ENCODE measurements around the gene OR52N4. TPM values are rescaled to one million over a fixed set of nuclear protein-coding genes. Genes with fewer than 3 reads are reported as not detected.

Gene OR52N4
- total RNA-seq, 3 donors from 2014 or later (not counting 1 experiment from before 2014, with no cell fraction given), result 1.2 to 2.1 (median 1.3) TPM

- ATAC-seq, result no peak
- Mint-ChIP-seq H3K9me3 (no peaks in the 10 kb centered on the region), H3K4me3 (no peak overlapping the region), H3K4me1 (peaks cover 6 to 8% of the 10 kb centered on the region in 2 donors), H3K27me3 (ENCODE audit: low read depth in 2 of 2) (peaks cover 20 to 24% of the 10 kb centered on the region in 2 donors), H3K27ac (no peak overlapping the region), H3K36me3 (no peaks in the 10 kb centered on the region)
- no peak overlapping the region for H3K4me3 ChIP-seq (ENCODE audit: low read length)
- peaks cover 2% of the 10 kb centered on the region for H3K27me3 ChIP-seq (ENCODE audit: control insufficient read depth, insufficient read depth, low read length)
- intact Hi-C loops (cut with micrococcal nuclease), result no loop called here
- peaks cover 6% of the 10 kb centered on the region for H3K4me1 ChIP-seq (ENCODE audit: control insufficient read depth, insufficient read depth, low read length)
- no peak for TF ChIP-seq CTCF (IDR thresholded peaks at IDR 0.05)
- DNase-seq, result no peak
- no peaks in the 10 kb centered on the region for H3K9me3 ChIP-seq (ENCODE audit: control insufficient read depth, insufficient read depth, low read length)
- WGBS (ENCODE audit: insufficient coverage), result 100% methylated on average over 5 of the region's 5 CpGs
- H3K27ac ChIP-seq (ENCODE audit: low read length), result no peak overlapping the region
- no peaks in the 10 kb centered on the region for H3K36me3 ChIP-seq (ENCODE audit: control insufficient read depth, insufficient read depth, low read length)
These were observed 49.9 kb downstream of the OR52N4 start for GRCh38 chr11:5803982-5804381.

Other genes starting within 250 kb of the OR52N4 start
- under 1 TPM in 2 of 3 donors, not detected in 1; 0.15 to 0.20 TPM for gene UBQLN3, start 244.3 kb upstream of the OR52N4 start, total RNA-seq
- 1 to 10 TPM in 1 of 3 donors, under 1 TPM in 1, not detected in 1; 0.61 to 1.3 TPM for gene UBQLNL, start 237.5 kb upstream of the OR52N4 start, total RNA-seq
- gene OR52H1, start 205.7 kb upstream of the OR52N4 start, total RNA-seq, result under 1 TPM; 0.26 to 0.95 (median 0.70) TPM
- not detected for gene OR52B6, start 173.4 kb upstream of the OR52N4 start, total RNA-seq
- gene TRIM6, start 157.6 kb upstream of the OR52N4 start, total RNA-seq, result 1 to 10 TPM in 1 of 3 donors, not detected in 2; 1.1 TPM
- 10 to 100 TPM in 1 of 3 donors, 1 to 10 TPM in 2; 8.2 to 10.0 (median 9.9) TPM for gene TRIM34, start 129.2 kb upstream of the OR52N4 start, total RNA-seq
- 10 to 100 TPM; 16.3 to 24.4 (median 20.2) TPM for gene TRIM5, start 69.2 kb upstream of the OR52N4 start, total RNA-seq
- 100 to 1,000 TPM; 304 to 339 (median 334) TPM for gene TRIM22, start 64.5 kb upstream of the OR52N4 start, total RNA-seq
- under 1 TPM; 0.18 to 0.93 (median 0.42) TPM for gene OR56B1, start 17.8 kb upstream of the OR52N4 start, total RNA-seq
- not detected for gene OR52N5, start 29.1 kb downstream of the OR52N4 start, total RNA-seq
- not detected for gene OR52N1, start 37.0 kb downstream of the OR52N4 start, total RNA-seq
- gene OR52N2, start 54.7 kb downstream of the OR52N4 start, total RNA-seq, result not detected
- not detected for gene OR52E6, start 87.7 kb downstream of the OR52N4 start, total RNA-seq
- gene OR52E8, start 103.4 kb downstream of the OR52N4 start, total RNA-seq, result not detected
- not detected for gene OR52E4, start 126.4 kb downstream of the OR52N4 start, total RNA-seq
- gene OR52E5, start 139.0 kb downstream of the OR52N4 start, total RNA-seq, result not detected
- not detected for gene OR56A3, start 188.0 kb downstream of the OR52N4 start, total RNA-seq
- gene OR56A5, start 214.3 kb downstream of the OR52N4 start, total RNA-seq, result under 1 TPM in 1 of 3 donors, not detected in 2; 0.41 TPM
- under 1 TPM in 1 of 3 donors, not detected in 2; 0.35 TPM for gene OR52L1, start 232.7 kb downstream of the OR52N4 start, total RNA-seq

All from natural killer cell (primary cell).